GM15510 (cell line): ENCODE data around the gene SLC39A3.

Experiments used
- POLR2A ChIP-seq: IDR thresholded peaks from 3 replicates; pipeline ENCODE4 v1.6.1; 2011; ENCODE audit warnings: borderline replicate concordance; ENCODE audit not compliant: insufficient read length; ENCODE audit errors: extremely low read depth

SLC39A3 gene

DNA sequence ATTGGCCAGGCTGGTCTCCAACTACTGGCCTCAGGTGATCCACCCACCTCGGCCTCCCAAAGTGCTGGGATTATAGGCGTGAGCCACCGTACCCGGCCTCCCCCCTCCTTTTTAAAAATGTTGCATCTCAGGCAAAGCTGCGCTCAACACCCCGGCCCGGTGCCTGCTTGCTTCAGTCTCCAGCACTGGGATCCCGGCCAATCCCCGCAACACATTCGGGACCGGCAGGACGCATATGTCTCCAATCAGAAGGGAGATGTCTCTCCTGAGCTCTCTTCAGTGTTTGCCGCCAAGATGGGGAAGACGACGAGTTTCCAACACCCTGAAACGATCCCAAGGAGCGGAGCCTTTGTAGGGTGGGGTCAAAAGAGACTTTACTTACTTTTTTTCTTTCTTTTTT, 53.5 kb downstream of the SLC39A3 start:
- no peak for TF ChIP-seq POLR2A

DNA sequence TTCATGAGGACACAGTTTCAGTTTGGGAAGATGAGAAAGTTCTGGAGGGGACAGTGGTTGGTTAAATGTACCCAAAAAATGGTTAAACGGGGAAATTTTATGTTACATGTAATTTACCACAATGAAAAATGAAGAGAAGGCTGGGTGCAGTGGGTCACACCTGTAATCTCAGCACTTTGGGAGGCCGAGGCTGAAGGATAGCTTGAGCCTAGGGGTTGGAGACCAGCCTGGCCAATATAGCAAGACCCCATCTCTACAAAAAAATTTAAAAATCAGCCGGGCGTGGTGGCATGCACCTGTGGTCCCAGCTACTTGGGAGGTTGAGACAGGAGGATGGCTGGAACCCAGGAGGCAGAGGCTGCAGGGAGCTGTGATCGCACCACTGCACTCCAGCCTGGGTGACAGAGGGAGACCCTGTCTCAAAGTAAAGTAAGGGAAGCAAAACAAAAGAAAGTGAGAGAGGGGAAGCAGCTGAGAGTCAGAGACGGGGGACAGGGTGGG, 54.6 kb downstream of the SLC39A3 start:
- no peak for TF ChIP-seq POLR2A

DNA sequence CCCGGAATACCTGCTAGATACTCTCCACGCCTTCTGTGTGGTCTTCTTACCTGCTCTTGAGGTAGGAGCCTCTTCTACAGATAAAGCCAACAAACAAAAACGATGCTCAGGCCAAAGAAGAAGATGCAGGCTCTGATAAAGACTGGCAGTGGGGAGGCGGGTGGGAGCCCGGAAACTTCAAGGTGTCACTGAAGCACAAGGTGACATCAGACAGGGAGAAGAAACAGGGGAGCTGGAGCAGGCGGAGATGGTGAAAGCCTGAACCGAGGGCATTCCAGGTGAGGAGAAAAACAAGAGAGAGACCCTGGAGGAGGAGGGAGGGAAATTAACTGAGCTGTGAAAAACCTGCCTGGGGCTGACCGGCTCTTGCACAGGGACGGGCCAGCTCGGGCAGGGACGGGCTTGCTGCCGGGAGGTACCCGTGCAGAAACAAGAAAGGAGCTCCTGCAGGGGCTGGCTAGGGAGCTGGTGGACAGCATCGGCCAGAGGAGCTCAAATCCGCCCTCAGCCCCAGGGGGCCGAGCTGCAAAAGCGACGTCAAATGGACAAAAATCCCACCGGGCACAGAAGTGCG, 56.3 kb downstream of the SLC39A3 start:
- TF ChIP-seq POLR2A, result no peak
